ENCODE measurements around the gene DCAF11.

GRCh38 chr14:24137529-24138395, 23.2 kb downstream of the DCAF11 start:
- no peak for TF ChIP-seq POLR2A (IDR thresholded peaks at IDR 0.05; ENCODE audit: low read length)
- TF ChIP-seq GATA1 (IDR thresholded peaks at IDR 0.05; ENCODE audit: low read depth, low read length): no peak

Measured in erythroblast (primary cell).